Keratinocyte (primary cell): Measurements from ENCODE around the gene KMO. TPM values are rescaled to one million over a fixed set of nuclear protein-coding genes. Genes with fewer than 3 reads are reported as not detected.

ENCODE experiments used
- DNase-seq: peaks from one replicate; pipeline ENCODE4 v3.0.0-alpha.2; 2011; ENCODE audit warnings: low read depth, missing footprints, low spot score
- FAIRE-seq: peaks from 2 replicates; lab custom pipeline; 2011; peaks lifted over from hg19 to GRCh38; lab: Jason Lieb, UNC
- H2AFZ ChIP-seq: 2 replicates; pipeline ENCODE4 v1.6.0; 2012; ENCODE audit warnings: low read length, control low read depth, inconsistent platforms; ENCODE audit not compliant: control insufficient read depth
- H3K27ac ChIP-seq: 2 replicates; pipeline ENCODE4 v1.5.1; 2011; ENCODE audit warnings: low read length; ENCODE audit not compliant: control insufficient read depth, insufficient read depth
- H3K27me3 ChIP-seq: 3 replicates; pipeline ENCODE4 v1.6.0; 2011; ENCODE audit warnings: low read length; ENCODE audit not compliant: control insufficient read depth, insufficient read depth; ENCODE audit errors: extremely low read depth
- H3K36me3 ChIP-seq, 2 experiments: 2 replicates in 1 of 2; 3 replicates in 1 of 2; pipeline ENCODE4 v1.5.1; 2011; ENCODE audit warnings: low read length in 2 of 2, mild to moderate bottlenecking in 1 of 2; ENCODE audit not compliant: control insufficient read depth in 2 of 2, insufficient read depth in 2 of 2; ENCODE audit errors: extremely low read depth in 1 of 2
- H3K4me1 ChIP-seq: 3 replicates; pipeline ENCODE4 v1.5.1; 2011; ENCODE audit warnings: low read length; ENCODE audit not compliant: control insufficient read depth, insufficient read depth; ENCODE audit errors: extremely low read depth
- H3K4me2 ChIP-seq: 3 replicates; pipeline ENCODE4 v1.6.0; 2011; ENCODE audit warnings: low read depth, low read length; ENCODE audit not compliant: control insufficient read depth, insufficient read depth; ENCODE audit errors: extremely low read depth
- H3K4me3 ChIP-seq, 3 experiments: fragments of 200-600 bp in 1 of 3; sonication (generic) in 1 of 3; 2 replicates in 2 of 3; 3 replicates in 1 of 3; pipeline ENCODE4 v1.5.1; 2011 to 2016; ENCODE audit warnings: low read length in 3 of 3, mild to moderate bottlenecking in 3 of 3, control low read depth in 2 of 3, inconsistent platforms in 1 of 3, low read depth in 1 of 3, mixed read lengths in 1 of 3, mixed run types in 1 of 3, moderate library complexity in 1 of 3; ENCODE audit not compliant: control insufficient read depth in 2 of 3, insufficient read depth in 2 of 3; ENCODE audit errors: extremely low read depth in 1 of 3
- H3K79me2 ChIP-seq: 2 replicates; pipeline ENCODE4 v1.6.0; 2012; ENCODE audit warnings: low read length; ENCODE audit not compliant: control insufficient read depth, insufficient read depth
- H3K9ac ChIP-seq: 3 replicates; pipeline ENCODE4 v1.6.0; 2011; ENCODE audit warnings: low read length; ENCODE audit not compliant: control insufficient read depth, insufficient read depth; ENCODE audit errors: extremely low read depth
- H3K9me1 ChIP-seq: 3 replicates; pipeline ENCODE4 v1.6.0; 2011; ENCODE audit warnings: low read length; ENCODE audit not compliant: control insufficient read depth, insufficient read depth; ENCODE audit errors: extremely low read depth
- H3K9me3 ChIP-seq: 2 replicates; pipeline ENCODE4 v1.5.1; 2012; ENCODE audit warnings: low read depth, low read length; ENCODE audit not compliant: control insufficient read depth
- H4K20me1 ChIP-seq: 3 replicates; pipeline ENCODE4 v1.6.0; 2011; ENCODE audit warnings: low read length; ENCODE audit not compliant: control insufficient read depth, insufficient read depth; ENCODE audit errors: extremely low read depth
- CTCF ChIP-seq, 3 experiments: IDR thresholded peaks in 1 of 3; conservative IDR thresholded peaks in 1 of 3; optimal IDR thresholded peaks in 1 of 3; 2 replicates in 2 of 3; 3 replicates in 1 of 3; pipeline versions ENCODE3 to v1.5.1; 2011; ENCODE audit warnings: low read length in 3 of 3, mild to moderate bottlenecking in 3 of 3, moderate library complexity in 2 of 3, control low read depth in 1 of 3, inconsistent platforms in 1 of 3; ENCODE audit not compliant: insufficient read depth in 2 of 3; ENCODE audit errors: extremely low read depth in 1 of 3
- EZH2 ChIP-seq: IDR thresholded peaks from one replicate; pipeline ENCODE4 v1.6.1; 2012; ENCODE audit warnings: inconsistent platforms, mild to moderate bottlenecking, low read length, moderate library complexity
- dilution Hi-C: fragments of 300-500 bp; cut with MboI; formaldehyde crosslinking; loops from one replicate; pipeline ENCODE4 v1.7.0; 2020; ENCODE audit warnings: low sequenced_read_pairs; ENCODE audit not compliant: extremely low pct_ligation_motif_present
- polyA plus RNA-seq, 5 experiments: library from polyadenylated mRNA; depleted of rRNA in 3 of 5; stranded (reverse) in 3 of 5; stranded (forward) in 1 of 5; unstranded in 1 of 5; fragments of >200 nt; gene quantifications; 1 replicate in 1 of 5; 2 replicates in 3 of 5; 3 replicates in 1 of 5; pipeline versions ENCODE4 v1.2.1 to v1.2.3, GENCODE V29; 2011 to 2012; ENCODE audit warnings: missing spikeins in 2 of 5, low read depth in 1 of 5, low replicate concordance in 1 of 5

The KMO gene
- polyA plus RNA-seq, 1 donor (not counting 4 experiments of a cell fraction or from before 2014, with no cell fraction given), result 4.7 TPM

GRCh38 chr1:241645199-241645598 lies 113.0 kb downstream of the KMO start:
- Histone ChIP-seq H3K79me2 (no peaks in the 10 kb centered on the region), H3K4me1 (peaks cover 13% of the 10 kb centered on the region), H2AFZ (no peak overlapping the region), H4K20me1 (no peaks in the 10 kb centered on the region), H3K4me2 (no peak overlapping the region), H3K9me1 (no peaks in the 10 kb centered on the region), H3K27me3 (no peaks in the 10 kb centered on the region), H3K36me3 (no peaks in the 10 kb centered on the region), H3K4me3 (no peak overlapping the region), H3K27ac (no peak overlapping the region), H3K9ac (no peak overlapping the region), H3K9me3 (no peaks in the 10 kb centered on the region)
- FAIRE-seq (no peak), DNase-seq (no peak)
- TF ChIP-seq CTCF (optimal IDR thresholded peaks at IDR 0.05 in 1 of 3, IDR thresholded peaks at IDR 0.05 in 1 of 3, conservative IDR thresholded peaks at IDR 0.05 in 1 of 3; ENCODE audit: extremely low read depth in 1 of 3, insufficient read depth in 2 of 3, low read length in 3 of 3) (no peak), EZH2 (no peak)
- dilution Hi-C loops, result no loop called here

Other genes with a start within 250 kb of the KMO start
- gene RGS7, start 175.2 kb upstream of the KMO start, polyA plus RNA-seq, result not detected in 3 replicates
- gene FH, start 12.6 kb upstream of the KMO start, polyA plus RNA-seq, result 58.4 to 101 TPM (median 97.9 TPM) in 3 replicates
- 5.2 to 8.3 TPM (median 7.3 TPM) in 3 replicates for gene CHML, start 108.0 kb downstream of the KMO start, polyA plus RNA-seq
- 33.4 to 65.0 TPM (median 48.4 TPM) in 3 replicates for gene OPN3, start 108.0 kb downstream of the KMO start, polyA plus RNA-seq
- not detected in 3 replicates for gene WDR64, start 119.9 kb downstream of the KMO start, polyA plus RNA-seq